NT2/D1 (cell line): ENCODE results near the gene DISC1.

Experiments
- SUZ12 ChIP-seq: IDR thresholded peaks from 2 replicates; pipeline ENCODE4 v1.6.1; 2011; ENCODE audit not compliant: insufficient read length, insufficient read depth; ENCODE audit errors: extremely low read depth
- YY1 ChIP-seq: IDR thresholded peaks from 2 replicates; pipeline ENCODE4 v1.6.1; 2011; ENCODE audit not compliant: insufficient read length, insufficient read depth
- ZNF274 ChIP-seq: IDR thresholded peaks from 2 replicates; pipeline ENCODE4 v1.6.1; 2011; ENCODE audit warnings: mild to moderate bottlenecking, low read depth, low read length

DNA sequence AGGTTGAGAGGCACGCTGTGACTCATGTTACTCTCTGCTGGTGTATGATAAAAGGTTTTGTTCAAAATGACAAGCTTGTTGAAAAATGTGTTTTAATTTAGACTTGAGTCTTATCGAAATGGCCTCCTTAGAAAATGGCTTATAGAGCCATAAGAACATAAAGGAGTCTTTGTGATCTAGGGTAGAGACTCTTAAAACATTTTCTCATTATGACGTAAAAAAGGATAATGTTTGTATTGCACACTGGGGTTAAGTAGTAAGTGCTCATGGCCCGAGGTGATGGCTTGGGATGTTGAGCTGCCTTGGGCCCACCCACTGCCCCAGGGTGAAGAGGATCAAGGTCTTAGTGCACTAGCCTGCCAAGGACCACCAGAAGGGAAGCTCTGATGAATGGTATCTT is 117.4 kb downstream of the DISC1 start:
- no peak for TF ChIP-seq ZNF274
- no peak for TF ChIP-seq SUZ12
- no peak for TF ChIP-seq YY1
